CD1c-positive myeloid dendritic cell (primary cell): ENCODE data around the gene DYNC1I1.

ENCODE experiments used
- DNase-seq: peaks from one replicate; pipeline ENCODE4 v3.0.0-alpha.2; 2016; ENCODE audit errors: extremely low spot score

Gene DYNC1I1

DNA sequence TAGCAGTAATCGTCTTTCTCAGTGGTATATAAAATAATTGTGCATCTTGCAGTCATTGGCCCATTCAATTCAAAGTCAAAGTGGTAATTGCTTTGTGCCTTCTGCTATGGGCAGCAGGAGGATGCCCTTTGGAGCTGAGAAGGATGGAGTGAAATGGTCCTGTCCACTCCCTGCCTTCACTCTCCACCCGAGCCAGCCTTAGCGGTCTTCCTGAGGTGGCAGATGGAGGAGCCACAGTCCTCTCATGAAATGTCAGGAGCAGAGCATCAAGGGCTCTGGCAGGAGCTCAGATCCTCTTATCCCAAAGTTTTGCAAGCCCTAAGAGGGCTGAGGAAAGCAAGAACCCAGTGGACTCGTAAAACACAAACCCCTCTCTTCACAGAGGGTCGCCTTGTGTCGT lies 199.4 kb downstream of the DYNC1I1 start:
- DNase-seq: no peak

DNA sequence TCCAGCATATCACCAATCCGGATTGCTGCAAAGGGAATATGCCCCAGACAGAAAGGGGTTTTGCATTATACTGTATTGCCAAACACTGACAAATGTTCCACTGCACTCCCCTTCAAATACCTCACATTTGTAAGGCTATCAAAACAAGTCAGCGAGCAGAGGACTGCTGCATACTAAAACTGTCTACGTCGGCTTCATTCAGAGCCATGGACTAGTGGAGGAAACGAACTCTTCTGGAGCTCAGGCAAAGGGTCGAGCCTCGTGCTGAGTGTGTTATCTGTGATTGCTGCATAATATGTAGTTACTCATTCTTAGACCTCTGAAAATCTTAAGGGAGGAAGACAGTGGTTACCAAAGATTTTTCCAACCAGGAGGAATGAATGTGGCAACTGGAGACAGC lies 200.2 kb downstream of the DYNC1I1 start:
- DNase-seq: no peak

DNA sequence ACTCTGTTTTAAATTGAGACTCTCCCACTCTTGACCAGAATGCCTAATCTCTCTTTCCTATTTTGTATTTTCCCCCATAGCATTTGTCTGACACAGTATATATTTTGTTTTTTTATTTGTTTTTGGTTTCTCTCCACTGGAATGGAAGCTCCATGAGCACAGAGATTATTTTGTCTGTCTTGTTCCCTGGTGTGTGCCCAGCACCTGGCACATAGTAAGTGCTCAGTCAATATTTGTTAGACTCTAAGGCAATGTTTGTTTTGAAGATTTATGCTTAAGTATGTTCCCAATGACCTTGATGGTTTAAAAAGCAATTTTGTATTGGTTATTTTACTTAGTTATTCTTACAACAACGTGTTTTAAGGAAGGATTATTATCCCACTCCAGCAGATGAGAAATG lies 201.8 kb downstream of the DYNC1I1 start:
- no peak for DNase-seq

DNA sequence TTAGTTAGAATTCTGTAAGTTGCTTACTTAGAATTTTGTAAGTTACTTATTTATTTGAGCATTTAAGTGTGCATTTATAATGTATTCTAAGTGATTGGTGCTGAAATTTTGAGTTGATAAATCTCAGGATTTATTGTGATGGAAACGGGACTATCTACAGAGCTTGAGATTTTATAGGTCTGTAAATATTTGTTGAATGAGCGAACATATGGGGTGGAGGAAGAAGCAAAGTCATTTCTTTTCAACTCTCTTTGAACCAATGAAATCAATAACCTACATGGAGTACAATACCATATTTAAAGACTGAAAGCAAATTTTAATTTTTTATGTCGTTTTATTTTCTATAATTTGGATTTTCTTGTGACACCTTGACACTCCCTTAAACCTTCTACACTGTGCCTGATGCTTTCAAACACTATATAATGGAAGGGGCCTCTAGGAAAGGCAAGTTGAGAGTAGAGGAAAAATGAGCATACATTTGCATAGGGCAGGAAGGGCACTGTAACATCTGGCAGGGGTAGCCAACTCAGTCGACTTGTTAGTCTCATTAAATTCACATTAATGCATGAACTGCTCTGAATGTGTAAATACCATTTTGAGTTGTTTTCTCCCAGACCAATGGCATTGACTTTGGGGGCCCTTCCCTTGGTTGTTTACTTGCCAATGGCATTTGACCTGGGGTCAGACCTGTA lies 204.2 kb downstream of the DYNC1I1 start:
- no peak for DNase-seq

DNA sequence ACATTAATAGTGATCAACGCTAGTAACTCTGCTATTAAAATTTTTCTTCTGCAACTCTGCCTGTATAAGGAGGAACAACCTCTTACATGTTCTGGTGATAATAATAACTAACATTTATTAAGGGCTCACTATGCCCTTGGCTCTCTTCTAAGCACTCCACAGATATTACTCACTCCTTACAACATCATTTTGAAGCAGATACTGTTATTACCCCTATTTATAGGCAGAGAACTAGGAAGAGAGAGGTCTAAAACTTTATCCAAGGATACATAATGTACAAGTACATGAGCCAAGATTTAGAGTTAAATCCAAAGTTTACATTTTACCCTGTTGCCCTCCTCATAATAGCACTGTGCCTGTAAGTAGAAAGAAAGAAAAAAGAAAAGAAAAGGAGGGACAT lies 205.6 kb downstream of the DYNC1I1 start:
- no peak for DNase-seq

DNA sequence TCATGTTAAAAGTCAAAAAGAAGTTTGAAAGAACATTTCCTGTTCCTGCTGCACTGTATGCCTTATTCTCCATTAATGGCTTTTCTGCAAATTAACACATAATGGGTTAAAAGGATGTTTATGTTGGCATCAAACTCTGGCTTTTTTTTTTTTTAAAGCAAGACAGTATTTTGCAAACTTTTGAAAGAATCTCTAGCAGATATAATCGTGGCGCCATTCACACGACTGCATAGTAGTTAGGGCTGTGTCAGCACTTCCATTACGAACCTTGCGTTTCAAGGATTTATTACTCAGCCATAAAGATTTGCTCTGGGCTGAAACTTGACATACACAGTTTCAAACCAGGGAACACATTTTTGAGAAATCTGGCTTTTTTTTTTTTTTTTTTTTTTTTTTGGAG lies 207.8 kb downstream of the DYNC1I1 start:
- no peak for DNase-seq

DNA sequence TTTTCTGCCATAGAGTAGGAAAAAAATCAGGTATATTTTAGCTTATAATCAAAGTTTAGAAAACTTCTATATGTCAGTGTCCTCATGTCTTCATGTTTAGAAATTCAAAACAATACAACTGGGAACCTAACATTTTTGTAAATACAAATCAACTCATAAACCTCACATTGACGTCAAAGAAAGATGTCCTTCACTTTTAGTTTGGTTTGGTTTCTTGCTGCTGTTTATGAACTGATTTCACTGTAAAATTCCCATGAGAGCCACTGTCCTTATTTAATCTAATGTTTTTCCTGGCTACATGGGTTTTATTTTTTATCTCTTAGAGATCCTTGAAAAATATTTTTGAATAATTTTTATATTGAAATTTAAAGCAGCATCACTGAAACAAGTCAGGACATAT lies 208.4 kb downstream of the DYNC1I1 start:
- no peak for DNase-seq

DNA sequence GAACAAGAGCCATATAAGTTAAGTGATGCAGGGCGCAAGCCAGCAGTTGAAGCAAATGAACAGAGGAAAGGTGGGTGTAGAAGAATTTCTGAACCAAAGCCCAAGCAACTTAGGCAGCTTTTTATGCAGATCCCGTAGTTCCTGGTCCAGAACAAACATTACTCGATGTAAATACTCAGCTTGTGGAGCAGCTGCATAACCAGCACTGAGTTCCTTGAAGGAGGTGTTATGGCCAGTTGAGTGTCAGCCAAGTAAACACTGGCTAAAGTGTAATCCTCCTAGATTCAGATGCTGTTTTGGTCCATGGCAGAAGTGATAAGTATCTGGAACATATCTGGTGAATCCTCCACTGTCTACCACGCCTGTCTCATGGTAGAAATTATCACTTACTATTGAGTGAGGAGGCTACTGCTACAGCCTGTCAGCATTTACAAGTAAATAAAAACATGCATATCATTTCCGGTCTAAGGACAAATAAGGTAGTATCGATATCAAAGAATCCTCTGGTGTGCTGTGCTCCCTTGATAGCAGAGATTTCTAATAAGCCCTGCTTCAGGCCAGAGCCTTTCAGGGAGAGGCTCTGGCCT lies 213.9 kb downstream of the DYNC1I1 start:
- no peak for DNase-seq

DNA sequence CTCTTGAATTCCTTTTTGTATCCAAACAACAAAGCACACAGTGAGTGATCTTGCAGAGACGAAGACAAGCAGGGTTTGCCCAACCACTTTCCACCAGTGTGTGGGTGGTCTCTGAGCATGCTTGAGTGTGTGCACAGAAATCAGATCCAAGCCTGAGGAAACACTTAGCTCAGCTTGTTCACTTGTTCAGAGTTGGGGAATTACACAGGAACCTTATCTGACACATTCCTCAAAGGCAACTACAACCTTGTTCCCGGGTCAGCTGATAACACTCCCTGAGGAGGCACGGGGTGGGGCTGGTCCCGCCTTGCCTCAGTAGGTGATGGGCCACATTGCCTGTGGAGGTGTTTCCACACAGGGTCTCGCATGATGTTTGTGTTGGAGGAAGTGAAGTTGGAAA lies 216.9 kb downstream of the DYNC1I1 start:
- no peak for DNase-seq

DNA sequence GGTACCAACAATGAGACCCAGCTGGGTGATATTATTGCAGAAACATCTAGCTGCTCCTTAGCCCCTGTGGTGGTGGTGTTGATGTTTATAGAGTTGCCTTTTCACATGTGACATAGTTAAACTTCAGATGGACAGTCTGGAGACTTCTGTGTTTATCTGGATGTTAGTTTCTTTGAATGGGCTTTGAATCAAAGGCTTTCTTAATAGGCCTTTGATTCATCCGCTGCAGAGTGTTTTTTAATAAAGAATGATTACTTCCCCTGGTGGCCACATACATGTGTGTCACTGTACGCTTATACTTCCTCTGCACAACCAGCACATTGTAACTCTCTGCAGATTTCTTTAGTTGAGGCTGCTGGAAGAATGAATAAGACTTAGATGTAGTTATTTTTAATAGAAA lies 221.0 kb downstream of the DYNC1I1 start:
- no peak for DNase-seq

DNA sequence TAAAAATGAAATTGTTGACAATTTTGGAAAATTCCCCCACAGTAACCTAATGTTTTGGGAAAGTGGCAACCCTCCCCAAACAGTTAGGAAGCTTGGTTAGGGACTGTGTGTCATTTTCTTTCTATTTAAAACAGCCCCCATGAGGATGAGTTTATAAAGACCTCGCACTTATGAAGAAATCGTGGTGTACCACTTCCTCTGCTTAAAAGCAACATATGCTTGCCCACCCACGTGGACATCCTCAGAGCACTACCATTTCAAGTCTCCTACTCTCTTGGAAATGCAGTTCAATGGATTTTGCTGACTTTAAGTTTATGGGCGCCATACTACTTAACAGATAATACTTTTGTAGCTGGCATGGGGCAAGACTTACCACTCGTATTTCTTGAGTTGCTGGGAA lies 223.8 kb downstream of the DYNC1I1 start:
- no peak for DNase-seq

DNA sequence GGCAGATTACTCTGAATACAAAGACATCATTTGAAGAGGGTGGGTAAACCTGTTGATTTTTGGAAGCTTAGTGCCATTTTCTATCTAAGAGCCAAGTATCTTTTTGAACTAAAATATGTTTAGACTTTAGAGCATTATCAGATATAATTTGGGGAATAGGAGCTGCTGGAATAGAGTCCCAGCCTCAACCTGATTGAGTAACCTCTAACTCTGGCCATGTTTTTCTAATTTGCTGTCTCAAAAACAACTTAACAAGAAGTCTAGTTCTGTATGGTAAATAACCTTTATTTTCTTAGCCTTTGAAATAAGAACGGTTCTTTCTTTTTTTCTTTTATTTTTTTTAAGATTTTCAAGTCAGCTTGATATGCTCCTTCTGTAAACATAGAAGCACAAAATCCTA lies 224.5 kb downstream of the DYNC1I1 start:
- DNase-seq: no peak

DNA sequence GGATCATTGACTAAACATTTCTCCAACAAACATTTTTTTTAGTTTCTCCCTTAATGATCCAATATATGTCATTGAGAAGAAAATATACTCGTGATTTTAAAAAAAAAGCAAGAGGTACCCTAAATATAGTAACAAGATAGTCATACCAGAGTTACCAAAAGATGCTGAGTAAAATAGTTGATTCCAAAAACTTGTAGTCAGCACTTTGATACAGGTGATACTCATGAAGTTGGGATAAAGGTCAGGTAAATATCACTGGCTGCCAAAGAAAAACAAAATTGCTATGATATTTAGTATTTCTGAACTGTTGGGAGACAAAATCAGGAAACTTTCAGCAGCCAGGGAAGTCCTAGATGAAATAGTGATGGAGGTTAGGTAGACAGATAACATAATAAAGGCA lies 225.3 kb downstream of the DYNC1I1 start:
- DNase-seq: no peak

DNA sequence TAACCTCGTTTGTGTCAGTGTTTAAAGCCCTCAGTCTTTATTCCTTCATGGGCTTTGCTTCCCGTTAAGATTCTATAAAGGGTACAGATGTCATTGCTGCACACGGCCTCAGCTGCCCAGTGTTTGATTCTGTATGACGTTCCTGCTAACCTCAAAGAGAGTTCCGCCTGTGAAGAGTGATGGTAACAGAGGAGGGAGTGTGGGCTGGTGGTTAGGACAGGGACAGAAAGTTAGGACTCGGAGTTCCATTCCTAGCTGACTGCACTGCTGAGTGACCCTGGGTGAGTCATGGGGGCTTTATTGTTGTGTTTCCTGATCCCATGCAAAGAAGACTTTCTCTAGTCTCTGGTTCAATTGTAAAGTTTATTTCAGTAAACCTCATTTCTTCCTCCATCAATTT lies 227.1 kb downstream of the DYNC1I1 start:
- no peak for DNase-seq

DNA sequence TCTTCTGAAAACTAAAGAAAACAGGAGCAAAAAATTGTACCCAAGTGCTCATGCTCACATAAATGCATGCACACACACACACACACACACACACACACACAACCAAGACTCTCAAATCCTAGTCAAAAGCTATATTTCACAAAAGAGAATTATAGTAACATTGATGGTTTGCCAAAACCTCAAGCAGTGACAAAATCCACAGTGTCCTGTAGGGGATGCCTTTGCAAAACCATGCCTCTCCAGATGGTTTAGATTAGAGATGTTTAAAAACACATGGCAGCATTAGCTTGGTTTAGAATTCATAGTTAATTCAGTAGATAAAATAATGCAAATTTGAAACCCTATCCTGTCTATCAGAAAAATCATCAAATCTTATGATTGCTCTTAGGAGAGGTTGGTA lies 232.2 kb downstream of the DYNC1I1 start:
- DNase-seq: no peak

DNA sequence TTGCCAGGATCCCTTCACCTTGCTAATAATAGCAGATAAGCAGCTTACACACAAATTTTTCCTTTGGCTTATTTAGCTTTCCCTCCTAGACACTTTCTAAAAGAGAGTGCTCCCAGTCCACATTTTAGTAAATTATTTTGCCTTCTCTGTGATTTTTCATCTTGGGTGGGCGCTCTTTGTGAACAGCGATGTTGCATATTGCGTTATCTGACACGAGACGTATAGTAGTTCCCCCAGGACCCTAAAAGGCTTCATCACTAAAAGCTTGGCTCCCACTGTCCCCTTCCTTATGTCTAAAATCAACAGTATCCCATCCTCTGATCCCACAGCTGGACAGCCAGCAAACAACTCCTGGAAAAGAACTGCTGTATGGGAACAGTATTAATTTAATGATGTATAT lies 232.9 kb downstream of the DYNC1I1 start:
- DNase-seq: no peak

DNA sequence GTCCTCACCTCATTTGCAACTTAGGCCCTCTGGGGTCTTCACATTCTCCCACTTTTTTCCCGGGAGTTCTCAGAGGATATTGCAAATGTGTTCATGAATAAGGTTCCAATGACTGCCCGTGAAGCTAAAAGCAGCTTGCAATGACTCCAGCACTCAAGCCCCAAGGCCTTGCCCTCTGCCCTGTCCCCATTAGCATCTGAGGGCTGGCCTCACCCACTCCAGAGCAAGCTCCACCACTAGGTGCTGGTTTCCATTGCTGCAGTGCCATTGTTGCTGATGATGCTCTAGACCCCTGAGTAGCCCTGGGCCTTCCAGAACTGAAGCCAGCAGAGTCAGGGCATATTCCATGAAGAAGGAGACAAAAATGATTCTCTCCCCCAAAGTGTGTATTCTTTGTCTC lies 236.8 kb downstream of the DYNC1I1 start:
- DNase-seq: no peak

DNA sequence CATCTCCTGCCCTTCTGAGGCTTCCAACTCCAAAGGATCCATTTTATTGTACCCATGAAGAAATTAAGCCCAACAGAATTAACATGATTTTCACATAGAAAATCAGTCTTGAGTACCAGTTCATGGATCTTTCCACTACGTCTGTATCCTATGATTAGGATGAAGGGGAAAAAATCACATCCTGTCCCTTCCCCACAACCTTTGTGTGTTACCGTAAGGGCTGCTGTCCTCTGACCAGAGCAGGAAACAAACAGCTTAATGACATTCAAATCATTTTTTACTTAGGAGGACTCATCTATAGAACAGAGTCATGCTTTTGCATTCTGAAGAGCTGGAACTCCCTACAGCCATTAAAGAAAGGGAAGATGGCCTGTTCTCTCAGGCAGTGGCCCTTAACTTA lies 241.5 kb downstream of the DYNC1I1 start:
- no peak for DNase-seq

DNA sequence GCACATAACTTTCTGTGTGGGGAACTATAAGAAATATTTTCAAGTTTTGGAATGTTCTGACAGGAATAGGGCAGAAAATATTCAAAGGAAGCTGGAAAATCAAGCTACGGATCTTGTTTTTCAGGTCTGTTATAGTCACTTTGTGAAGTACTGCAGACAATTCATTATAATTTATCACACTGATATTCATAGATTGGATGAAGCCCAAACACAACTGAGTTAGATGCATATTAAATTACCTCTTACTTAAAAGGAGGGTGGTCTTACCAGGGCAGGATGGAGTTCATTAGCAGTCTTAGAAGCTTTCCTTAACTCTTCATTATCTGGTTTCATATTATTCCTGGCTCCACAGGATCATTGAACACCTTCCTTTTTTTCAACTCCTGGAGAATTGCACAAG lies 242.3 kb downstream of the DYNC1I1 start:
- DNase-seq: no peak

DNA sequence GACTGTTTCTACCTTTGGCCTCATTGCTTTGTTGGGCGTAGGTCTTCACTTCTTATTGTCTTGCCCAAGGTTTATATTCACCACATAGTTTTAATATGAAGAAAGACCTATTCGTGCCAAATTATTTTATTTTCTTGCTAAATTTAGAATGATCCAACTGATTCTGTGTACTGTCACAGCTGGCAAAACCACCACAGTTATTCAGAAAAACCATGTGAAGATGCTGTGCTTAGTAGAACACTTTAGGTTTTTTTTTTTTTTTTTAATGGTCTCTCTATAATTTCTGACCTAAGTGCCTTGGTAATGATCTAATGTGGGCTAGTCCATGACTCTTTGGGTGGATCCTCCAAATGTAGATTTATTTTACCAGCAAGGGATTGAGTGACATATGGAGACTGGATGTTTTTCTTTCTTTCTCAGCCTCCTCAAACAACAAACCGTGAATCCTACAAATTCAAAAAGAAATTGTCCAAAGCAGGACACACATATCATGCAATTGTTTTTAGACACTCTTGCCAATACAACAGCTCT lies 243.8 kb downstream of the DYNC1I1 start:
- DNase-seq: no peak

DNA sequence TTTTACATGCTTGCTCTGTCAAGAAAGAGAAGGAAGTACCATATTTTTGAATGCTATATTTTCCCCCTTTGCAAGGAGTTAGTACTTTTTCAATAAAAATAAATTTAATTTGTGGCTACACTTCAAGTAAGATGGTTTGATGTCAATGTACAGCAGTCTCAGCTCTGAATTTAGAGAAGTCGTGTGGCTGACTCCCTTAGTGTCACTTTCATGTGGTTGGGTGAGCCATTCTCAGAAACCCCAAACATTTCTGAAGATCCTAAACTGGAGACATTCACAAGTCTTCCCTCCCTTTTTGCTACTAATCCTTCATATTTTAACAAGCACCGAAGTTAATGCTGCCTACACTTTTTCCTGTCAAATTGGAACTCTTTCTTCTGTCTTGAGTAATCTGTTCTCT lies 244.4 kb downstream of the DYNC1I1 start:
- no peak for DNase-seq

DNA sequence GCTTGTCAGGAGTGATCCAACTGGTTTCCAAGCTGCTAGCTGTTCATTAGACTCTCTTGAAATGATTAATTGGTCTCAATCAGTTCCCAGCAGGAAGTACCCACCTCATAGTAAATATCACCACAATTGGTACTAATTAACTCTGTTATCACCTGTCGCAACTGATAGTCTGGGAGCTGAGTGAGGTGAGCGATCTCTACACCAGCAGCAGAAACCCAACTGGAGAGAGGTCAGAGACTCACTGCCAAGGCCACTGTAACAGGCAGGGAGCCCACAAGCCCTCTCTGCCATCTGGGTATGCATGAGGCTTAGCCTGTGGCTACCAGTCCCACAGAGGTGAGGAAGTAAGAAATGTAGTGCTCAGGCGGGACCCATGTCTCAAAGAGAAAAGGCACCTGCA lies 245.5 kb downstream of the DYNC1I1 start:
- DNase-seq: no peak

DNA sequence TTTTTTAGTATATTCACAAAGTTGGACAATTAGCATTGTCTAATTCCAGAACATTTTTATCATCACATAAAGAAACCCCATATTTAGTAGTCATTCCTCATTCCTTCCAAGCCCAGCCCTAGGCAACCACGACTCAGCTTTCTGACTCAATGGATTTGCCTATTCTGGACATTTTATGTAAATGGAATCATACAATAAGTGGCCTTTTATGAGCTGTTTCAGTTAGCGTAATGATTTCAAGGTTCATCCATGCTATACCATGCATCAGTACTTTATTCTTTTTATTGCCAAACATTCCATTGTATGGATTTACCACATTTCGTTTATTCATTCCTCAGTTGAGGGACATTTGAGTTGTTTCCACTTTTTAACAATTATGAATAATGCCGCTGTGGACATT lies 249.2 kb downstream of the DYNC1I1 start:
- no peak for DNase-seq

DNA sequence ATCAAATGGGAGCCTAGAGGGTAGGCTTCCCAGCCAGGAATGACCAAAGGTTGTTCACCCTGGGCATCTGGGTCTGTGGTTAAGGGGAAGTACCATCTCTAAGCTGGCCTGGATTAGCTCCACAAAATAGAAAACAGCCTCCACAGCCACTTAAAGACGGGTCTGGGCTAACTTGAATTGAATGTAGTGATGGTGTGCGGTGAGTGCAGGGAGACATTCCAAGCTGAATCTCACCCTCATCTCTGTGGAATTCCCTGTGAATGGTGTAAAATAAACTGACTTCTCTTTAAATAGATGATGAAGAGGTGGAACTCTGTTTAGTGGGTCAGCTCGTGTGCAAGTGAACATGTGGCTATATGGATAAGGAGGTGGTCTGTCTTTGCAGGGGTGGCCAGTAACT lies 251.0 kb downstream of the DYNC1I1 start:
- no peak for DNase-seq
